SK-N-SH treated with all-trans-retinoic acid at 6 μM for 48 hours (cell line): ENCODE measurements around the gene RAP1A.

Experiments used
- ATAC-seq: fragments of 200-7000 bp; cut with Tn5 transposase; 3 replicates; pipeline ENCODE4 v1.9.1; 2020; ENCODE audit warnings: mild to moderate bottlenecking, moderate library complexity
- ARNTL ChIP-seq: fragments of 450-650 bp; formaldehyde crosslinking; IDR thresholded peaks from 2 replicates; pipeline ENCODE4 v1.5.0; 2020; ENCODE audit warnings: low read depth, mild to moderate bottlenecking, moderate library complexity, borderline replicate concordance
- CSDC2 ChIP-seq: fragments of 250-450 bp; sonication (Bioruptor Pico); IDR thresholded peaks from 2 replicates; pipeline ENCODE4 v1.5.0; 2020; ENCODE audit warnings: mild to moderate bottlenecking, moderate library complexity
- ESRRG ChIP-seq: fragments of 250-450 bp; sonication (Bioruptor Pico); IDR thresholded peaks from 2 replicates; pipeline ENCODE4 v1.6.1; 2021; ENCODE audit warnings: mild to moderate bottlenecking
- GLIS3 ChIP-seq: fragments of 250-450 bp; sonication (Bioruptor Pico); IDR thresholded peaks from 2 replicates; pipeline ENCODE4 v1.5.0; 2020; ENCODE audit warnings: mild to moderate bottlenecking, moderate library complexity
- ISL1 ChIP-seq: fragments of 250-450 bp; sonication (Bioruptor Pico); IDR thresholded peaks from 2 replicates; pipeline ENCODE4 v2.1.2; 2022; ENCODE audit warnings: mild to moderate bottlenecking, moderate library complexity
- OSR1 ChIP-seq: fragments of 250-450 bp; sonication (Bioruptor Pico); IDR thresholded peaks from 2 replicates; pipeline ENCODE4 v1.8.0; 2022; ENCODE audit warnings: moderate library complexity, mild to moderate bottlenecking, inconsistent platforms
- RARB ChIP-seq: fragments of 250-450 bp; sonication (Bioruptor Pico); IDR thresholded peaks from 2 replicates; pipeline ENCODE4 v1.8.0; 2021; ENCODE audit warnings: mild to moderate bottlenecking, moderate library complexity
- SNAI2 ChIP-seq: fragments of 250-450 bp; sonication (Bioruptor Pico); IDR thresholded peaks from 2 replicates; pipeline ENCODE4 v1.5.0; 2020; ENCODE audit warnings: mild to moderate bottlenecking, moderate library complexity
- TCF4 ChIP-seq: fragments of 250-450 bp; sonication (Bioruptor Pico); IDR thresholded peaks from 2 replicates; pipeline ENCODE4 v1.8.0; 2021; ENCODE audit warnings: mild to moderate bottlenecking, moderate library complexity, borderline replicate concordance
- TOX ChIP-seq: fragments of 250-450 bp; sonication (Bioruptor Pico); IDR thresholded peaks from 2 replicates; pipeline ENCODE4 v1.8.0; 2021; ENCODE audit warnings: mild to moderate bottlenecking, moderate library complexity, borderline replicate concordance
- ZC3H10 ChIP-seq: fragments of 250-450 bp; sonication (Bioruptor Pico); IDR thresholded peaks from 2 replicates; pipeline ENCODE4 v1.5.1; 2021; ENCODE audit warnings: mild to moderate bottlenecking, moderate library complexity
- ZFP3 ChIP-seq: fragments of 250-450 bp; sonication (Bioruptor Pico); IDR thresholded peaks from 2 replicates; pipeline ENCODE4 v1.5.0; 2020; ENCODE audit warnings: mild to moderate bottlenecking, moderate library complexity
- ZFP30 ChIP-seq: fragments of 450-650 bp; formaldehyde crosslinking; IDR thresholded peaks from 2 replicates; pipeline ENCODE4 v1.5.0; 2022; ENCODE audit warnings: mild to moderate bottlenecking, moderate library complexity
- ZNF565 ChIP-seq: fragments of 450-650 bp; formaldehyde crosslinking; conservative IDR thresholded peaks from 2 replicates; pipeline ENCODE4 v1.5.0; 2020; ENCODE audit warnings: low read depth, mild to moderate bottlenecking, moderate library complexity
- ZNF70 ChIP-seq: fragments of 450-650 bp; formaldehyde crosslinking; IDR thresholded peaks from 2 replicates; pipeline ENCODE4 v1.5.0; 2020; ENCODE audit warnings: mild to moderate bottlenecking, moderate library complexity
- ZNF8 ChIP-seq: fragments of 450-650 bp; formaldehyde crosslinking; IDR thresholded peaks from 2 replicates; pipeline ENCODE4 v1.5.0; 2020; ENCODE audit warnings: mild to moderate bottlenecking, moderate library complexity
- TF ChIP-seq, protein P1 (sequence below): fragments of 250-450 bp; sonication (Bioruptor Pico); IDR thresholded peaks from 2 replicates; pipeline ENCODE4 v1.5.1; 2020; ENCODE audit warnings: low read depth, mild to moderate bottlenecking, moderate library complexity
- TF ChIP-seq, protein P2 (sequence below): fragments of 250-450 bp; sonication (Bioruptor Pico); IDR thresholded peaks from 2 replicates; pipeline ENCODE4 v1.8.0; 2020; ENCODE audit warnings: mild to moderate bottlenecking, moderate library complexity, borderline replicate concordance
- TF ChIP-seq, protein P3 (sequence below): fragments of 250-450 bp; sonication (Bioruptor Pico); IDR thresholded peaks from 2 replicates; pipeline ENCODE4 v1.5.0; 2020; ENCODE audit warnings: mild to moderate bottlenecking, moderate library complexity
- TF ChIP-seq, protein P4 (sequence below): fragments of 250-450 bp; sonication (Bioruptor Pico); IDR thresholded peaks from 2 replicates; pipeline ENCODE4 v1.5.1; 2021; ENCODE audit warnings: mild to moderate bottlenecking, moderate library complexity

RAP1A gene

DNA sequence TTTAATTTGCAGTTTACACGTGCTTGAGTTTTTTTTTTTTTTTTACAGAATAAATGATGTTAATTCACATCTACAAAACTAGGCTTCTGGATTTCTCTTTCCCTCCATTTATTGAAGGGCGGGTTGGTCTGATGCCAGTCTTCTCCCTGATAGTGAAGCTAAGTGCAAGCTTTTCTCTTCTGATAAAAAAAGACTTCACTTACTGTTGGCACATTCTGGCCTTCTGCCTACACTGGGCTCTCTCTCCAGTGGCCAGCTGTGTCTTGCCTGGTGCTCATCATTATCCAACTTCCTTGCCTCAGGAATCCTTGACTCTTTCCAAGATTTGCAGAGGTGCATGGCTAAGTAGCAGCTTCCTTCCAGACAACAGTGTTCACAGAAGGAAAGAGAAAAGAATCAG, 7.6 kb upstream of the RAP1A start:
- no peak for ATAC-seq
- TF ChIP-seq ZNF565 (CRISPR knock-in tag) (no peak), GLIS3 (CRISPR knock-in tag) (no peak), ZFP3 (CRISPR knock-in tag) (no peak)
- TF ChIP-seq, protein P1, sequence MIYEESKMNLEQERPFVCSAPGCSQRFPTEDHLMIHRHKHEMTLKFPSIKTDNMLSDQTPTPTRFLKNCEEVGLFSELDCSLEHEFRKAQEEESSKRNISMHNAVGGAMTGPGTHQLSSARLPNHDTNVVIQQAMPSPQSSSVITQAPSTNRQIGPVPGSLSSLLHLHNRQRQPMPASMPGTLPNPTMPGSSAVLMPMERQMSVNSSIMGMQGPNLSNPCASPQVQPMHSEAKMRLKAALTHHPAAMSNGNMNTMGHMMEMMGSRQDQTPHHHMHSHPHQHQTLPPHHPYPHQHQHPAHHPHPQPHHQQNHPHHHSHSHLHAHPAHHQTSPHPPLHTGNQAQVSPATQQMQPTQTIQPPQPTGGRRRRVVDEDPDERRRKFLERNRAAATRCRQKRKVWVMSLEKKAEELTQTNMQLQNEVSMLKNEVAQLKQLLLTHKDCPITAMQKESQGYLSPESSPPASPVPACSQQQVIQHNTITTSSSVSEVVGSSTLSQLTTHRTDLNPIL (CRISPR knock-in tag), result no peak
- TF ChIP-seq, all 23 proteins: peak for 0

DNA sequence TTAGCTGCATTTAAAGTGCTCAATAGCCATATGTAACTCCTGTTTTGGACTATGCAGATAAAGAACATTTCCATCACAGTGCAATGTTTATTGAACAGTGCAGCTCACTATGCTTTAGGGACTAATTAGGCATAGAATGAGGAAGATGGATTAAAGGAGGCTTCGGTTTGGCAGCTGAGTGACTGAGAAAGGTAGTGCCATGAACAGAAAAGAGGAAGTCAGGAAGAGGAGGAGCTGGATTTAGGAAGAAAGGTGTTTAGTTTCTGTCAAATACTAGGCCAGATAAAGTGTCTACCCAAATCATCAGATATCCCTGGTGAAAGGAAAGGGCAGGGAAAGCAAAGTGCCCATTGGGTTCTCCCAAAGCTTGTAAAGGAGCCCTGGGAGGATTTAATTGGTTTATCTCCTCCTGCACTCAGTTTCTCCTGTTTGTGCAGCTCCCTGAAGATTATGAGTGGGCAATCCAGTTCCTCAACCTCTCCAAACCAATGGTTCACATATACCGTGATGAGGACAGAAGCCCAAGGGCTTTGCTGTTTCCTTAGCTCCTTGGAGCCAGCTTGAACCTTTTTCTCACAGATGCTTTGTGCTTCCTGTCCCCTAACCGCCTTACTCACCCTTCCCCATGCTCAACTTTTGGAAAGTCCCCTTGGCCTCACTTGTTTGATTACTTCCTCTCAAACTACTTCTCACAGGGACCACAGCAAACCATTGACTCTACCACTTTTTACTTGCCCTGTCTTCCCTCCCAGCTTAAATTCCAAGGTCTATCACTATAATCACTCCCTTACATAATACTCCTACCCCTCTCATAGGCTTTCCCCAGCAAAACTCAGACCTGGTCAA, 3.5 kb upstream of the RAP1A start:
- TF ChIP-seq ZNF8 (CRISPR knock-in tag) (no peak), ESRRG (CRISPR knock-in tag) (no peak), RARB (CRISPR knock-in tag) (no peak), SNAI2 (CRISPR knock-in tag) (no peak), ARNTL (CRISPR knock-in tag) (no peak), ISL1 (CRISPR knock-in tag) (no peak), TCF4 (CRISPR knock-in tag) (no peak), ZNF70 (CRISPR knock-in tag) (no peak), OSR1 (no peak), CSDC2 (no peak), GLIS3 (CRISPR knock-in tag) (no peak), TOX (CRISPR knock-in tag) (no peak), ZC3H10 (CRISPR knock-in tag) (no peak), ZNF565 (CRISPR knock-in tag) (no peak)
- TF ChIP-seq, protein P1 (CRISPR knock-in tag), result no peak
- TF ChIP-seq, protein P2, sequence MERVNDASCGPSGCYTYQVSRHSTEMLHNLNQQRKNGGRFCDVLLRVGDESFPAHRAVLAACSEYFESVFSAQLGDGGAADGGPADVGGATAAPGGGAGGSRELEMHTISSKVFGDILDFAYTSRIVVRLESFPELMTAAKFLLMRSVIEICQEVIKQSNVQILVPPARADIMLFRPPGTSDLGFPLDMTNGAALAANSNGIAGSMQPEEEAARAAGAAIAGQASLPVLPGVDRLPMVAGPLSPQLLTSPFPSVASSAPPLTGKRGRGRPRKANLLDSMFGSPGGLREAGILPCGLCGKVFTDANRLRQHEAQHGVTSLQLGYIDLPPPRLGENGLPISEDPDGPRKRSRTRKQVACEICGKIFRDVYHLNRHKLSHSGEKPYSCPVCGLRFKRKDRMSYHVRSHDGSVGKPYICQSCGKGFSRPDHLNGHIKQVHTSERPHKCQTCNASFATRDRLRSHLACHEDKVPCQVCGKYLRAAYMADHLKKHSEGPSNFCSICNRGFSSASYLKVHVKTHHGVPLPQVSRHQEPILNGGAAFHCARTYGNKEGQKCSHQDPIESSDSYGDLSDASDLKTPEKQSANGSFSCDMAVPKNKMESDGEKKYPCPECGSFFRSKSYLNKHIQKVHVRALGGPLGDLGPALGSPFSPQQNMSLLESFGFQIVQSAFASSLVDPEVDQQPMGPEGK, result no peak
- TF ChIP-seq, protein P3, sequence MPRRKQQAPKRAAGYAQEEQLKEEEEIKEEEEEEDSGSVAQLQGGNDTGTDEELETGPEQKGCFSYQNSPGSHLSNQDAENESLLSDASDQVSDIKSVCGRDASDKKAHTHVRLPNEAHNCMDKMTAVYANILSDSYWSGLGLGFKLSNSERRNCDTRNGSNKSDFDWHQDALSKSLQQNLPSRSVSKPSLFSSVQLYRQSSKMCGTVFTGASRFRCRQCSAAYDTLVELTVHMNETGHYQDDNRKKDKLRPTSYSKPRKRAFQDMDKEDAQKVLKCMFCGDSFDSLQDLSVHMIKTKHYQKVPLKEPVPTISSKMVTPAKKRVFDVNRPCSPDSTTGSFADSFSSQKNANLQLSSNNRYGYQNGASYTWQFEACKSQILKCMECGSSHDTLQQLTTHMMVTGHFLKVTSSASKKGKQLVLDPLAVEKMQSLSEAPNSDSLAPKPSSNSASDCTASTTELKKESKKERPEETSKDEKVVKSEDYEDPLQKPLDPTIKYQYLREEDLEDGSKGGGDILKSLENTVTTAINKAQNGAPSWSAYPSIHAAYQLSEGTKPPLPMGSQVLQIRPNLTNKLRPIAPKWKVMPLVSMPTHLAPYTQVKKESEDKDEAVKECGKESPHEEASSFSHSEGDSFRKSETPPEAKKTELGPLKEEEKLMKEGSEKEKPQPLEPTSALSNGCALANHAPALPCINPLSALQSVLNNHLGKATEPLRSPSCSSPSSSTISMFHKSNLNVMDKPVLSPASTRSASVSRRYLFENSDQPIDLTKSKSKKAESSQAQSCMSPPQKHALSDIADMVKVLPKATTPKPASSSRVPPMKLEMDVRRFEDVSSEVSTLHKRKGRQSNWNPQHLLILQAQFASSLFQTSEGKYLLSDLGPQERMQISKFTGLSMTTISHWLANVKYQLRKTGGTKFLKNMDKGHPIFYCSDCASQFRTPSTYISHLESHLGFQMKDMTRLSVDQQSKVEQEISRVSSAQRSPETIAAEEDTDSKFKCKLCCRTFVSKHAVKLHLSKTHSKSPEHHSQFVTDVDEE (CRISPR knock-in tag), result no peak
- TF ChIP-seq, protein P4, sequence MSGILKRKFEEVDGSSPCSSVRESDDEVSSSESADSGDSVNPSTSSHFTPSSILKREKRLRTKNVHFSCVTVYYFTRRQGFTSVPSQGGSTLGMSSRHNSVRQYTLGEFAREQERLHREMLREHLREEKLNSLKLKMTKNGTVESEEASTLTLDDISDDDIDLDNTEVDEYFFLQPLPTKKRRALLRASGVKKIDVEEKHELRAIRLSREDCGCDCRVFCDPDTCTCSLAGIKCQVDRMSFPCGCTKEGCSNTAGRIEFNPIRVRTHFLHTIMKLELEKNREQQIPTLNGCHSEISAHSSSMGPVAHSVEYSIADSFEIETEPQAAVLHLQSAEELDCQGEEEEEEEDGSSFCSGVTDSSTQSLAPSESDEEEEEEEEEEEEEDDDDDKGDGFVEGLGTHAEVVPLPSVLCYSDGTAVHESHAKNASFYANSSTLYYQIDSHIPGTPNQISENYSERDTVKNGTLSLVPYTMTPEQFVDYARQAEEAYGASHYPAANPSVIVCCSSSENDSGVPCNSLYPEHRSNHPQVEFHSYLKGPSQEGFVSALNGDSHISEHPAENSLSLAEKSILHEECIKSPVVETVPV (CRISPR knock-in tag), result no peak
- ATAC-seq, result no peak

DNA sequence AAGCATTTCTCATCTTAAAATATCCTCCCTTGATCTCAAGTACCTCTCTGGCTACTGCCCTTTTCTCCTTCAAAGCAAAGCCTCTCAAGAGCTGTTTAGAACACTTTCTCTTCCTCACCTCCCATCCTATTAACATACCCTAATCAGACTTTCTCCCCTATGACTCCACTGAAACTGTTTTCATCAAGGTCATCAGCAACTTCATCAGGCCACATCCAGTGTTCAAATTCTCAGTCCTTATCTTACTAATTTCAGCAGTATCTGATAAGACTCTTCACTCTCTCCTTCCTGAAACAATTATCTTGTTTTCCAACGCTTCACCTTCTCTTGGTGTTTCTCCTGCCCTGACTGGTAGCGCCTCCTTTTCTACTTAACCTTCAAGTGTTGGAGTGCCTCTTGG, 1.5 kb upstream of the RAP1A start:
- ATAC-seq, result no peak
- TF ChIP-seq RARB (CRISPR knock-in tag), result no peak
- TF ChIP-seq, protein P2, result no peak
- TF ChIP-seq TCF4 (CRISPR knock-in tag), result no peak
- no peak for TF ChIP-seq ZC3H10 (CRISPR knock-in tag)
- TF ChIP-seq ZFP30 (CRISPR knock-in tag), result no peak
- TF ChIP-seq ARNTL (CRISPR knock-in tag), result no peak
- TF ChIP-seq, protein P3 (CRISPR knock-in tag), result no peak
- TF ChIP-seq ZNF8 (CRISPR knock-in tag), result no peak
- TF ChIP-seq SNAI2 (CRISPR knock-in tag), result no peak
- no peak for TF ChIP-seq GLIS3 (CRISPR knock-in tag)
- no peak for TF ChIP-seq CSDC2
- TF ChIP-seq OSR1, result no peak
- TF ChIP-seq ESRRG (CRISPR knock-in tag), result no peak
- no peak for TF ChIP-seq ISL1 (CRISPR knock-in tag)
